ENCODE data around the gene EPHA6.

DNA sequence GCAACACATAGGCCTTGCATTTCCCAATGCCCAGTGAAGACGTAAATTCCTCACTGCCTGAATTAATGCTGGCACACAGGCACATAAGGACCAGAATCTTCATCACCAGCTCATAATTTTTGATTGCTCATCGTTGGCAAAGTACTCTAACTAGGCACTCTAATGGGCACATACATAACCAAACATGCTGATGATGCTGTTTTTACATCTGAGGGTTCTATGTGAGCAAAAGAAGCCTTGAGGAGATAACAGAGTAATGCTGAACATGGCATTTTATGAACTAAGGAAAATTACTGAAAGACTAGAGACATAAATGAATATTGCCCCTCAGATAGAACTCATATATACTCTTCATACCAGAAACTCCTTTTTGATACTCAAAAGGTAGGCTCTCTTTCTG lies 387.4 kb downstream of the EPHA6 start:
- TF ChIP-seq CTCF (IDR thresholded peaks at IDR 0.05) (no peak), EP300 (IDR thresholded peaks at IDR 0.05) (no peak), POLR2AphosphoS5 (IDR thresholded peaks at IDR 0.05) (no peak), POLR2A (IDR thresholded peaks at IDR 0.05) (no peak)
